Skin of body (tissue), 2 donors: ENCODE measurements around the gene CR1. TPM values are rescaled to one million over a fixed set of nuclear protein-coding genes. Genes with fewer than 3 reads are reported as not detected.
"Not testable (repeated sequence)": the region's sequence is repeated elsewhere in the genome, so short reads cannot be mapped to it uniquely, and the experiment has no call there.

ENCODE experiments used
- DNase-seq: peaks from one replicate; lab custom pipeline; 2025; lab: John Stamatoyannopoulos, UW
- total RNA-seq: library from RNA; depleted of rRNA; stranded (reverse); fragments of >200 nt; gene quantifications from one replicate; pipeline ENCODE4 v1.2.3, GENCODE V29; 2014

Gene CR1
- total RNA-seq, 1 donor from 2014 or later: 3.8 TPM

- no peak for DNase-seq
Observed at GRCh38 chr1:207503950-207504349, 8.0 kb downstream of the CR1 start.

- no peak for DNase-seq
Observed at GRCh38 chr1:207504438-207504837, 8.5 kb downstream of the CR1 start.

GRCh38 chr1:207510444-207510843 lies 14.5 kb downstream of the CR1 start:
- no peak for DNase-seq

GRCh38 chr1:207514890-207515289 lies 18.9 kb downstream of the CR1 start:
- no peak for DNase-seq

GRCh38 chr1:207516729-207517128 lies 20.8 kb downstream of the CR1 start:
- no peak for DNase-seq

GRCh38 chr1:207518608-207519236 lies 22.8 kb downstream of the CR1 start:
- no peak for DNase-seq

- DNase-seq: peak; percentile 21
Observed at GRCh38 chr1:207519505-207520399, 23.8 kb downstream of the CR1 start.

- not testable (repeated sequence) for DNase-seq
Observed at GRCh38 chr1:207520400-207521345, 24.7 kb downstream of the CR1 start.

- not testable (repeated sequence) for DNase-seq
Observed at GRCh38 chr1:207525239-207525638, 29.3 kb downstream of the CR1 start.

GRCh38 chr1:207528401-207528800 lies 32.4 kb downstream of the CR1 start:
- not testable (repeated sequence) for DNase-seq

GRCh38 chr1:207536263-207536662 lies 40.3 kb downstream of the CR1 start:
- not testable (repeated sequence) for DNase-seq

GRCh38 chr1:207546677-207547357 lies 50.9 kb downstream of the CR1 start:
- DNase-seq: not testable (repeated sequence)

GRCh38 chr1:207554823-207555222 lies 58.9 kb downstream of the CR1 start:
- not testable (repeated sequence) for DNase-seq

GRCh38 chr1:207565546-207566468 lies 69.8 kb downstream of the CR1 start:
- DNase-seq: no peak

GRCh38 chr1:207571926-207572325 lies 76.0 kb downstream of the CR1 start:
- DNase-seq: not testable (repeated sequence)

- DNase-seq: not testable (repeated sequence)
Observed at GRCh38 chr1:207573074-207573473, 77.1 kb downstream of the CR1 start.

- not testable (repeated sequence) for DNase-seq
Observed at GRCh38 chr1:207575381-207575780, 79.4 kb downstream of the CR1 start.

GRCh38 chr1:207578796-207579435 lies 83.0 kb downstream of the CR1 start:
- DNase-seq: no peak

GRCh38 chr1:207579436-207579799 lies 83.5 kb downstream of the CR1 start:
- no peak for DNase-seq
